GM21526 (cell line): ENCODE results near the gene EYA2.
"Not testable (repeated sequence)": the region's sequence is repeated elsewhere in the genome, so short reads cannot be mapped to it uniquely, and the experiment has no call there.

Experiments used
- ATAC-seq: cut with Tn5 transposase; IDR thresholded peaks from one replicate; pipeline ENCODE4 v1.9.1; 2021; ENCODE audit warnings: moderate library complexity; ENCODE audit not compliant: unreplicated experiment, low FRiP score

Gene EYA2

DNA sequence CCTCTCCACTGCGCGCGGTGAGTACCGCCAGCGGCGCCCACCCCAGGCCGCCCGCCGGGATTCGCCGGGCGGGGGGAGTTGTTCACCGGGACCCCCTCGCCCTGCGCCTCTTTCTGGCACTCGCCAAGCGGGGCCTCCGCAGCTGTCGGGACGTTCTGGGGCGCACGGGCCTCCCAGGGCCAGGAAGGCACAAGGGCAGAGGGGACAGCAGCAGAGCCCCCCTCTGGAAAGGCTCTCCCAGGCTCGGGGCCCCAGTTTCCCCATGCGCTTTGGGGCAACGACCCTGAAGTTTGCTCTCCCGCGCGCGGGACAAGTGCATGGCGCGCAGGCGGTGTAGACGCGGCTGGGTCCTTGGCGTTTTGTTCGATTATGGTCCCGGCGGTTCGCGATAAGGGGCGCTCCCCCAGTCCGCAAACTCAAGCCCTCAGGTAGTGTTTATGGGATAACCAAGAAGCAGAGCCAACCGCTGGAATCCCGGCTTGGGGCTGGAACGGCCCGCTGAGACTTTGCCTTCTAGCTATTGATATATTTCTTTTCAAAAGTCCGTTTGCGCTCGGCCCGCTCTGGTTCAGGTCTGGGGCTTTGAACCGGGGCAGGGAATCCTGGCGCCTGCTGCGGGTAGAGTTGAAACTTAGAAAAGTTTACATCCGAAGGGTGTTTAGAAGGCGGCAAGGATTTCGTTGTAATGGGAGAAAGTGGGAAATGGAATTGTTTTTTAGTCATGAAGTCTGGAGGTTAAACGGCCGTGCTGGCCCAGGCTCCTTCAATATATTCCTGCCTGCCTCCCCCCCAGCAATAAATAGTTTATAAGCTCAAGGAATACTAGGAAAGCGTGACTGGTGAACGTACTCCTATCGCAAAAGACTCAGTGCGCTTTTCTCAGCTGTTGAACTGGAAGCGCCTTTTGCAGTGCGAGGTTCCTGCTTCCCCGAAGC lies 595 bp downstream of the EYA2 start:
- no peak for ATAC-seq

- no peak for ATAC-seq
Observed at GRCh38 chr20:46895906-46896242, 1.2 kb downstream of the EYA2 start.

GRCh38 chr20:46897328-46897880 lies 2.8 kb downstream of the EYA2 start:
- no peak for ATAC-seq

DNA sequence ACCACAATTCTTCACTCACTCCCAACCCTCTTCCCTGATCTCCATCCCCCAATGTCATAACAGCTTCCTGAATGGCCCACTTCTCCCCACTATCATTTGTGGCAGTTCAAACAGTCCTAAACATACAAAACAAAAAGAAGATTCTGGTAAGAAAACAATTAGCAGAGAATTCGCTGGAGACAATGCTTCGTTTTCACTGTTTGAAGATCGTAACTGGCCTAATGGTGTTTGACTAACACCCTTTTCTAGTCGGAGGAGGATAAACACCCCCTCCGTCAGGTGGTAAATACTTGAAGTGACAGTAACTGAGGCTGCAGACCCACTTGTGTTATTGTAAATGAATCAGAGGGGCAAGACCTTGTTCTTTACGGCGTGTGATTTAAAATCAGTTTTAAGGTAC lies 3.8 kb downstream of the EYA2 start:
- ATAC-seq = no peak

DNA sequence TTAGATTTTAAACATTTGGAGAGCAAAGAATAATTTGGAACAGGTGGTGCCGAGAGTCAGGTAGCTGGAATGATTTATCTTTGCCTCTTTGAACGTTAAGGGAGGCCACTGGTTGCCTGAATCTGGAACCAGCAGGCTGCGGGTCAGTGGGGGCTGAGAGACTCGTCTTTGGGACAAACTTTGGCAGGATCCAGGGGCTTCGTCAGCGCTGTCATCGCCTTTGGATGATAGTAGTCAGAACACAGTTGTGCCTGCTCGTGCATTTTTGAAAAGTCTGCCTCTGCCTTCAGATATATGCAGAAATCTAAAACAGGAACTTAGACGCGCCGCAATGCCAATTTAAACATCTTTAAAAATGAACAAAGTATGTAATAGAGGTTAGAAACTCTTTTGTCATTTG lies 5.0 kb downstream of the EYA2 start:
- no peak for ATAC-seq

- no peak for ATAC-seq
Observed at GRCh38 chr20:46900086-46900485, 5.4 kb downstream of the EYA2 start.

DNA sequence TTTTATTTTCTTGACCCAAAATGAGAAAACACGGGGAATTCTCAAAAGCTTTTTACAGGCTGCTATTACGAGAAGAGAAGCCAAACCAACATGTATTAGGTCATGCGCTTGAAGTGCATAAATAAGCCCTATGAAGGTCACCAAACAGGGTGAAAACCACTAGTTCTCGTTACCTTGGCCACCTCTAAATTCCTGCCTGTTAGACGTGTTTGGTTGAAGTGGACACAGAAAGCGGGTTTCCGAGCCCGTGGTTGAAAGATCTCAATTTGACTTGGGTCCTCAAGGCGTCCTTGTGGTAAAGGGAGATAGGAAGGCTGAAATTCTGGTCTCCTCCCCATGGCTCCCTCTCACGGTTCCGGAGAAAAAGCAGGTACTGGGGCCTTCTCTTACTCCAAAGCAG lies 6.2 kb downstream of the EYA2 start:
- ATAC-seq = no peak

- ATAC-seq = no peak
Observed at GRCh38 chr20:46901638-46902037, 7.0 kb downstream of the EYA2 start.

DNA sequence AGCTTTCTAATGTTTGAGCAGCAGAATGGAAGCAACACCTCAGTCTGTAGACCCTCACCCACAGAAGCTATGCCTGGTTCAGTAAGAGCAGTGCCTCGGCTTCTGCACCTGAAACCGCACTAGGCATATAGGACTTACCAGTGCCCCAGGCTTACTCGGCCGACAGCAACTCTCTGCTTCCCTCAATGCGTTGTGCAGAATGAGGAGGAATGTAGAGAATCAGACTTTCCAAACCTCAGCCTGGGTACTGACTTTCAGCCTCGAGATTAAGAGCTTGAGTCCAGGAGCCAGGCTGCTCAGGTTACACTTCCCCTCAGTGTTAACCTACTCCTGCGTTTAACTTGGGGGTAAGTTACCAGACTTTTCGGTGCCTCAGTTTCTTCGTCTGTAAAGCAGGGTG lies 8.6 kb downstream of the EYA2 start:
- ATAC-seq = no peak

- no peak for ATAC-seq
Observed at GRCh38 chr20:46903937-46904336, 9.3 kb downstream of the EYA2 start.

- no peak for ATAC-seq
Observed at GRCh38 chr20:46905364-46906125, 10.9 kb downstream of the EYA2 start.

GRCh38 chr20:46913329-46914044 lies 18.8 kb downstream of the EYA2 start:
- no peak for ATAC-seq

DNA sequence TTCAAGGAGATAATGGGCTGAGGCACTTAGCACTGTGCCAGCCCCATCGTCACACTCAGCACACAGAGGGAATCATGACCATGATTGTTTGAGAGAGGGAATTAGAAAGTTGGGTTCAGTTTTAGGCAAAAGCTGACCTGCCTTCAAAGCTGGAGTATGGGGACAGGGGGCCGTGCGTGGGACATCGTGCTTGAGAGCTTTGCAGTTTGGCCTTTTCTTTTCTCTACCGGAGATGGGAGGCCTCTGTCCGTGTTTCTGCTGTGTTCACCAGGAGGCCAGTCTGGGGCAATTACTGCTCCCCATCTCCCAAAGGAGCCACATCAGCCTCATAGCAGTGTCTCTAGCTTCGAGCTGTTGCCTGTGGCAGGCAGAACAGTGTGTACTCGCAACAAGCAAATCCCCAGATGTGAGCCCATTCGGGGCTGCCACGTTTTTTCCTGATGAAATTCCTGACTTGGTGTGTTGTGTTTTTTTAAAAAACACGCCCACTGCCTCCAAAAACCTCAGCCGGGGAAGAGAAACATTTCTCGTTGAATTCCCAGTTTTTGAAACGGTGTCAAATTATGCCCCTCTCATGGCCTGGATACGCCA lies 20.2 kb downstream of the EYA2 start:
- ATAC-seq = no peak

- ATAC-seq = no peak
Observed at GRCh38 chr20:46915575-46916257, 21.1 kb downstream of the EYA2 start.

- ATAC-seq = no peak
Observed at GRCh38 chr20:46916258-46916603, 21.6 kb downstream of the EYA2 start.

- ATAC-seq = no peak
Observed at GRCh38 chr20:46917155-46917554, 22.5 kb downstream of the EYA2 start.

DNA sequence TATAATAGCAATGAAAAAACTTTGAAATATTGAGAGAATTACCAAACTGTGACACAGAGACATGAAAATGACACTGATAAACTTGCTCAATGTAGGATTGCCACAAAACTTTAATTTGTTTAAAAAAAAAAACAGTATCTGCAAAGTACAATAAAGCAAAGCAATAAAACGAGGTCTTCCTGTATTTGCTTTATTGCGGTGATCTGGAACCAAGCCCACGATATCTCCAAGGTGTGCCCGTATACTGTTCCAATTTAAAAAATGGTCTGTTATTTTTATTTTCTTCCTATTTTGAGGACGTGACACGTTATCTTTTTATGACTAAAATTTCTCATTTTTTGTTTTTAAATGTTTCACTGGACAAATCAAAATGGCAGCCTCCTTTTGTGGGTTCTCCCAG lies 25.5 kb downstream of the EYA2 start:
- ATAC-seq = no peak

DNA sequence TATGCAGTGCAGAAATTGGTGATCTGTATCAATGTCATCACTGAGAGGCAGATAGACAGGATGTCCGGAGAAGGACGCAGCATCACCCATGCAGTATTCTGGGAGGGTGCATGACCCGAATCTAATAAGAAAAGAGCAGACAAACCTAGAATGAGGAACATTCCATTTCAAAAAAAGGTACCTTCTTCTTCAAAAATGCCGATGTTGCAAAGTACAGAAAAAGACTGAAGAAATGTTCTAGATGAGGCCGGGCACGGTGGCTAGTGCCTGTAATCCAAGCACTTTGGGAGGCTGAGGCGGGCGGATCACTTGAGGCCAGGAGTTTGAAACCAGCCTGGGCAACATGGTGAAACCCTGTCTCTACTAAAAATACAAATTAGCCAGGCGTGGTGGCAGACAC lies 28.2 kb downstream of the EYA2 start:
- ATAC-seq = not testable (repeated sequence)

- no peak for ATAC-seq
Observed at GRCh38 chr20:46923550-46923949, 28.9 kb downstream of the EYA2 start.

GRCh38 chr20:46928580-46929132 lies 34.0 kb downstream of the EYA2 start:
- no peak for ATAC-seq
